ENCODE measurements around the gene ATP2A1. TPM values are rescaled to one million over a fixed set of nuclear protein-coding genes. Genes with fewer than 3 reads are reported as not detected.

Gene ATP2A1
- total RNA-seq, 1 donor, result 0.36 TPM

GRCh38 chr16:28875134-28876018 lies 2.9 kb upstream of the ATP2A1 start:
- H3K36me3 ChIP-seq (ENCODE audit: insufficient read depth, low read length), result peaks cover 31% of the 10 kb centered on the region
- H4K20me1 ChIP-seq (ENCODE audit: insufficient read depth, low read length), result peaks cover 9% of the 10 kb centered on the region
- TF ChIP-seq, protein P1, sequence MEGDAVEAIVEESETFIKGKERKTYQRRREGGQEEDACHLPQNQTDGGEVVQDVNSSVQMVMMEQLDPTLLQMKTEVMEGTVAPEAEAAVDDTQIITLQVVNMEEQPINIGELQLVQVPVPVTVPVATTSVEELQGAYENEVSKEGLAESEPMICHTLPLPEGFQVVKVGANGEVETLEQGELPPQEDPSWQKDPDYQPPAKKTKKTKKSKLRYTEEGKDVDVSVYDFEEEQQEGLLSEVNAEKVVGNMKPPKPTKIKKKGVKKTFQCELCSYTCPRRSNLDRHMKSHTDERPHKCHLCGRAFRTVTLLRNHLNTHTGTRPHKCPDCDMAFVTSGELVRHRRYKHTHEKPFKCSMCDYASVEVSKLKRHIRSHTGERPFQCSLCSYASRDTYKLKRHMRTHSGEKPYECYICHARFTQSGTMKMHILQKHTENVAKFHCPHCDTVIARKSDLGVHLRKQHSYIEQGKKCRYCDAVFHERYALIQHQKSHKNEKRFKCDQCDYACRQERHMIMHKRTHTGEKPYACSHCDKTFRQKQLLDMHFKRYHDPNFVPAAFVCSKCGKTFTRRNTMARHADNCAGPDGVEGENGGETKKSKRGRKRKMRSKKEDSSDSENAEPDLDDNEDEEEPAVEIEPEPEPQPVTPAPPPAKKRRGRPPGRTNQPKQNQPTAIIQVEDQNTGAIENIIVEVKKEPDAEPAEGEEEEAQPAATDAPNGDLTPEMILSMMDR (IDR thresholded peaks at IDR 0.05; ENCODE audit: extremely low read depth, low read depth, low read length), result no peak
- peak; percentile 76 for DNase-seq (ENCODE audit: insufficient read length, low spot score, missing footprints)
- H2AFZ ChIP-seq (ENCODE audit: low read length), result no peak overlapping the region
- no peaks in the 10 kb centered on the region for H3K79me2 ChIP-seq (ENCODE audit: insufficient read depth, low read length)
- no peak overlapping the region for H3K27ac ChIP-seq (ENCODE audit: low read depth, low read length)
- no peaks in the 10 kb centered on the region for H3K27me3 ChIP-seq (ENCODE audit: insufficient read depth, low read length)
- no peaks in the 10 kb centered on the region for H3K9me3 ChIP-seq (ENCODE audit: low read depth, low read length)
- H3K4me2 ChIP-seq (ENCODE audit: insufficient read depth, low read length), result no peak overlapping the region
- H3K4me1 ChIP-seq (ENCODE audit: insufficient read depth, low read length), result peaks cover 9% of the 10 kb centered on the region
- no peak overlapping the region for H3K4me3 ChIP-seq (ENCODE audit: insufficient read depth, low read length)

DNA sequence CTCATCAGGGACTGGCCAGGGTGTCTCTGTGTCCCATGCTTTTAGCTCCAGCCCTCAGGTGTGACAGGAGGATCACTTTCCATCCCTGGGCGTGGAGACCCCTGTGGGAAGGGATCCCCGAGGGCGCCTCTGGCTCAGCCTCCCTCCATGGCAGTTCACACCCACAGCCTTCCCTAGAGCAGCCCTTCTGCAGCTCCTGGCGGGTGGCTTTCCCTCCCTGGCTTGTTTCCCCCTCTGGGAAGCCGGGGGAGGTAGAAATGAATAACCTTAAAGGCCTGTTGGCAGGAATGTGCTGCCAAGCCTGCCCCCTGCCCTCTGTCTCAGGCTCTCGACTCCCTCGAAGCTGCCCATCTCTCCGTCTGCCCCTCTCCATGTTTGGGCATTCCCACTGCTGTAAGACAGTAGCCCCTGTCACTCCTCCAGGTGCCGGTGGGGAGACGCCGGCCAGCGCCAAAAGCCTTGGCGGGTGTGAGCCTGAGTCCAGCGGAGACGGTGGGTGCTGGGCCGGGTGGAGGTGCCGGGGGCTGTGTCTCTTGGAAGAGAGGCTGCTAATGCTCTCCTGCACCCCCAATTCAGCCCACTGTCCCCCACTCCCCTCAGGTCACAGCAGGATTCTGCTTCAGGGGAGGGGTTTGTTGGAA lies 2.1 kb upstream of the ATP2A1 start:
- Histone ChIP-seq H3K27ac (ENCODE audit: low read depth, low read length) (no peak overlapping the region), H2AFZ (ENCODE audit: low read length) (no peak overlapping the region), H3K79me2 (ENCODE audit: insufficient read depth, low read length) (no peaks in the 10 kb centered on the region), H4K20me1 (ENCODE audit: insufficient read depth, low read length) (peaks cover 9% of the 10 kb centered on the region), H3K4me2 (ENCODE audit: insufficient read depth, low read length) (no peak overlapping the region), H3K27me3 (ENCODE audit: insufficient read depth, low read length) (no peaks in the 10 kb centered on the region), H3K9me3 (ENCODE audit: low read depth, low read length) (no peaks in the 10 kb centered on the region), H3K4me3 (ENCODE audit: insufficient read depth, low read length) (no peak overlapping the region), H3K4me1 (ENCODE audit: insufficient read depth, low read length) (peaks cover 14% of the 10 kb centered on the region), H3K36me3 (ENCODE audit: insufficient read depth, low read length) (peaks cover 23% of the 10 kb centered on the region)
- DNase-seq (ENCODE audit: insufficient read length, low spot score, missing footprints), result peak; percentile 77
- TF ChIP-seq, protein P1 (IDR thresholded peaks at IDR 0.05; ENCODE audit: extremely low read depth, low read depth, low read length), result no peak

GRCh38 chr16:28876973-28877654 lies 1.2 kb upstream of the ATP2A1 start:
- TF ChIP-seq, protein P1 (IDR thresholded peaks at IDR 0.05; ENCODE audit: extremely low read depth, low read depth, low read length), result no peak
- Histone ChIP-seq H3K79me2 (ENCODE audit: insufficient read depth, low read length) (no peaks in the 10 kb centered on the region), H3K4me2 (ENCODE audit: insufficient read depth, low read length) (no peak overlapping the region), H4K20me1 (ENCODE audit: insufficient read depth, low read length) (peaks cover 7% of the 10 kb centered on the region), H3K4me3 (ENCODE audit: insufficient read depth, low read length) (no peak overlapping the region), H3K27me3 (ENCODE audit: insufficient read depth, low read length) (no peaks in the 10 kb centered on the region), H3K27ac (ENCODE audit: low read depth, low read length) (no peak overlapping the region), H2AFZ (ENCODE audit: low read length) (no peak overlapping the region), H3K36me3 (ENCODE audit: insufficient read depth, low read length) (peaks cover 14% of the 10 kb centered on the region), H3K9me3 (ENCODE audit: low read depth, low read length) (no peaks in the 10 kb centered on the region), H3K4me1 (ENCODE audit: insufficient read depth, low read length) (peaks cover 14% of the 10 kb centered on the region)
- peak; percentile 73 for DNase-seq (ENCODE audit: insufficient read length, low spot score, missing footprints)

DNA sequence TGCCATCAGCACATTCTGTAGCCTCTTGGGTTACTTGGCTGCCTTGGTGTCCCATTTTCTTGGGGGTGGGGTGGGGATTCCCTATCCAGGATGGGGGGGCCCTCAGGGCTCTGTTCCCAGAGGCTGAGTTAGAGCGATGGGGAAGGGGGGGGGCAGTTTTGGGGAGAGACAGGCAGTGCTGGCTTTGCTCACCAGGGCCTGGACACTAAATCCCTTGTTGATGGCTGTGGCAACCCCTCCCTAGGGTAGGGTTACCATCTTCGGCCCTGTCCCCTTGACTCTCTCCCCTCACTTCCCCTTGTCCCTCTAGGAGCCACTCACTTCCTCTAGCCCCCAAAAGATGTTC lies 660 bp upstream of the ATP2A1 start:
- TF ChIP-seq, protein P1 (IDR thresholded peaks at IDR 0.05; ENCODE audit: extremely low read depth, low read depth, low read length), result no peak

More for the DNA sequence above, 660 bp upstream of the ATP2A1 start:
- Histone ChIP-seq H3K4me2 (ENCODE audit: insufficient read depth, low read length) (no peak overlapping the region), H3K36me3 (ENCODE audit: insufficient read depth, low read length) (peaks cover 14% of the 10 kb centered on the region), H2AFZ (ENCODE audit: low read length) (no peak overlapping the region), H3K79me2 (ENCODE audit: insufficient read depth, low read length) (no peaks in the 10 kb centered on the region), H3K9me3 (ENCODE audit: low read depth, low read length) (no peaks in the 10 kb centered on the region), H4K20me1 (ENCODE audit: insufficient read depth, low read length) (peaks cover 6% of the 10 kb centered on the region), H3K27ac (ENCODE audit: low read depth, low read length) (no peak overlapping the region), H3K4me1 (ENCODE audit: insufficient read depth, low read length) (peaks cover 14% of the 10 kb centered on the region), H3K27me3 (ENCODE audit: insufficient read depth, low read length) (no peaks in the 10 kb centered on the region), H3K4me3 (ENCODE audit: insufficient read depth, low read length) (no peak overlapping the region)
- DNase-seq (ENCODE audit: insufficient read length, low spot score, missing footprints), result no peak

All from osteoblast (primary cell).